Measurements from ENCODE around the gene RPL38.

Gene RPL38

GRCh38 chr17:74160656-74161502, 42.6 kb upstream of the RPL38 start:
- H3K4me3 ChIP-seq (ENCODE audit: control insufficient read depth, low read depth, low read length), result no peak overlapping the region
- DNase-seq (ENCODE audit: low read depth), result no peak
- TF ChIP-seq CTCF (conservative IDR thresholded peaks at IDR 0.05; ENCODE audit: control insufficient read depth, insufficient read depth, low read depth, low read length), result no peak

GRCh38 chr17:74161503-74161875, 42.0 kb upstream of the RPL38 start:
- no peak for TF ChIP-seq CTCF (conservative IDR thresholded peaks at IDR 0.05; ENCODE audit: control insufficient read depth, insufficient read depth, low read depth, low read length)
- H3K4me3 ChIP-seq (ENCODE audit: control insufficient read depth, low read depth, low read length), result no peak overlapping the region
- no peak for DNase-seq (ENCODE audit: low read depth)

DNA sequence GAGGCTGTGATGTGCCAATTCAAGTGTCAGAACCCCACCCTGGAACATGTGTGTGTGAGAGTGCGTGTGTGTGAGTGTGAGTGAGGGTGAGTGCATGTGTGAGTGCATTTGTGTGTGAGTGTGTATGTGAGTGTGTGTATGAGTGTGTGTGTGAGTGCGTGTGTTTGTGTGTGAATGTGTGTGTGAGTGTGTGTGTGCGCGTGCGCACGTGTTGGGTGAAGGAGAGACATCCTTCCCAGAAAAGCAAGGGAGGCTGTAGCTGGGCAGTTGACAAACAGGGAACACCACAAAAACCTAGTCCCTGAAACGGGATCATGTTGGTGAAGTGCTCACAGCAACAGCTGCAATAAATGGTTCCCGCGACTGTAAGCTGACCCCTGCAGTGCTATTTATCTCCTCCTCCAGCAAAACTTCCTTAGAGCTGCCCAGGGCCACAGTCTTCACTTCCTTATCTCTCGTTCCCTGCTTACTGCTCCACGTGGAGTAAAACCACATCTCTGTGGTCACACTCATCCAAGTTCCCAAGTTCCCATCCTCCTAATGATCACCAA, 40.1 kb upstream of the RPL38 start:
- DNase-seq (ENCODE audit: low read depth), result no peak
- H3K4me3 ChIP-seq (ENCODE audit: control insufficient read depth, low read depth, low read length), result no peak overlapping the region
- TF ChIP-seq CTCF (conservative IDR thresholded peaks at IDR 0.05; ENCODE audit: control insufficient read depth, insufficient read depth, low read depth, low read length), result no peak

DNA sequence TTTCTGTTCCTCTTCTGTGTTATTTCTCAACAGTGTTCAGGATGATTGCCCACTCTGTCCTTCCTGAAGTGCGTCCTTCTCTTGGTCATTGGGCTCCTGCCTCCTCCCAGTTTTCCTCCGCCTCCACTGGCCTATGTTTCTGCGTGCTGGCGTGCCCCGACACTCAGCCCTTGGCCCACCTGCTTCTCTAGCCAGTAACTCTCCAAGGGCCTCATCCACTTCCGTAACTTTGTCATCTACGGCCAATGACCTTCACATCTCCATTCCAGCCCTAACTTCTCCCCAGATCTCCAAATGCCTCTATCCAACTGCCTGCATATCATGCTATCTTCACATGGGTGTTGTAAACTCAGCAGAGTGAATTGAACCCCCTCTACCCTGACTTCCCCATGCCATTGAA, 39.6 kb upstream of the RPL38 start:
- no peak for TF ChIP-seq CTCF (conservative IDR thresholded peaks at IDR 0.05; ENCODE audit: control insufficient read depth, insufficient read depth, low read depth, low read length)
- DNase-seq (ENCODE audit: low read depth), result no peak
- H3K4me3 ChIP-seq (ENCODE audit: control insufficient read depth, low read depth, low read length), result no peak overlapping the region

- H3K4me3 ChIP-seq (ENCODE audit: control insufficient read depth, low read depth, low read length), result no peak overlapping the region
- DNase-seq (ENCODE audit: low read depth), result no peak
- no peak for TF ChIP-seq CTCF (conservative IDR thresholded peaks at IDR 0.05; ENCODE audit: control insufficient read depth, insufficient read depth, low read depth, low read length)
These were observed 38.9 kb upstream of the RPL38 start for GRCh38 chr17:74164446-74165045.

DNA sequence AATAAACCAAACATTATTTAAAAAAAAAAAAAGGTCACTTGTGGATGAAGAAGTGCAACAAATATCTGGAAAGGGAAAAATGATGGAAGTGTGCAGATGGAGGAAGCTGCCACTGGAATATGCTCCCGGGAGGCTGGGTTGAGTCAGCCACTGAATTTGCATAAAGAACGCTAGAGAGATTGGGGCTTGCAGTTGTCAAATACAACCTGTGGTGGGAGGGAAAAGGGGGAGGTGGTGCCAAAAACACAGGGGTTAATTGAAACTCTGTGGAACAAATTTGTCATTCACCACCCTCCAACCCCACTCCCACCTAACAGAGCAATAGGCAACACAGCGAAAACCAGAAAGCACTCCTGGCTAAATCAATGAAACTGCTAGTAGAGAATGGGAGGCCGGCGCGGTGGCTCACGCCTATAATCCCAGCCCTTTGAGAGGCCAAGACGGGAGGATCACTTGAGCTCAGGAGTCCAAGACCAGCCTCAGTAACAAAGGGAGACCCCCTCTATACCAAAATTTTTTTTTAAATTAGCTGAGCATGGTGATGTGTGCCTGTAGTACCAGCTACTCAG, 37.6 kb upstream of the RPL38 start:
- TF ChIP-seq CTCF (conservative IDR thresholded peaks at IDR 0.05; ENCODE audit: control insufficient read depth, insufficient read depth, low read depth, low read length), result no peak

More for the DNA sequence above, 37.6 kb upstream of the RPL38 start:
- H3K4me3 ChIP-seq (ENCODE audit: control insufficient read depth, low read depth, low read length), result no peak overlapping the region
- DNase-seq (ENCODE audit: low read depth), result no peak

Measured in fibroblast of mammary gland (primary cell).